Endothelial cell of umbilical vein (primary cell): ENCODE results near the gene MDN1. TPM values are rescaled to one million over a fixed set of nuclear protein-coding genes. Genes with fewer than 3 reads are reported as not detected.

Experiments used
- BruUV-seq: library from RNA; stranded (reverse); fragments of 400-500 nt; replicated peaks from 2 replicates; lab custom pipeline; 2021; lab: Mats Ljungman, UMichigan
- CTCF ChIA-PET: fragments of 300-600, 350-600 bp; sonication (Branson Sonifier 250); formaldehyde crosslinking; loops from one replicate; lab custom pipeline; 2021; ENCODE audit warnings: antibody characterized with exemption, inconsistent platforms; lab: Charles Lee
- POLR2A ChIA-PET: fragments of 300-600, 350-600 bp; sonication (Branson Sonifier 250); formaldehyde crosslinking; loops from one replicate; lab custom pipeline; 2021; ENCODE audit warnings: antibody characterized with exemption, inconsistent platforms; lab: Charles Lee
- DNase-seq: peaks from one replicate; pipeline ENCODE4 v3.0.0-alpha.2; 2011; ENCODE audit warnings: low read depth, low spot score
- FAIRE-seq: peaks from 2 replicates; lab custom pipeline; 2011; peaks lifted over from hg19 to GRCh38; lab: Jason Lieb, UNC
- H2AFZ ChIP-seq: 2 replicates; pipeline ENCODE4 v1.6.0; 2012; ENCODE audit warnings: low read depth, low read length, control low read depth, inconsistent platforms
- H3K27ac ChIP-seq: 2 replicates; pipeline ENCODE4 v1.5.1; 2011; ENCODE audit warnings: low read depth, mild to moderate bottlenecking, control low read depth, low read length, moderate library complexity; ENCODE audit not compliant: insufficient read depth
- H3K27me3 ChIP-seq, 2 experiments: 2 replicates each; pipeline versions ENCODE4 v1.6.0 to v1.6.1; 2011; ENCODE audit warnings: low read length in 2 of 2, mixed read lengths in 1 of 2; ENCODE audit not compliant: control insufficient read depth in 2 of 2, insufficient read depth in 2 of 2
- H3K36me3 ChIP-seq, 2 experiments: 2 replicates in 1 of 2; 3 replicates in 1 of 2; pipeline ENCODE4 v1.5.1; 2011; ENCODE audit warnings: low read length in 2 of 2, mild to moderate bottlenecking in 1 of 2, moderate library complexity in 1 of 2; ENCODE audit not compliant: control insufficient read depth in 2 of 2, insufficient read depth in 2 of 2; ENCODE audit errors: extremely low read depth in 1 of 2
- H3K4me1 ChIP-seq: 3 replicates; pipeline ENCODE4 v1.5.1; 2011; ENCODE audit warnings: mild to moderate bottlenecking, low read length; ENCODE audit not compliant: control insufficient read depth, insufficient read depth; ENCODE audit errors: extremely low read depth
- H3K4me2 ChIP-seq: 2 replicates; pipeline ENCODE4 v1.6.1; 2011; ENCODE audit warnings: low read length, control low read depth, mixed read lengths; ENCODE audit not compliant: insufficient read depth
- H3K4me3 ChIP-seq, 3 experiments: fragments of 200-600 bp in 1 of 3; sonication (generic), shearing (Covaris generic) in 1 of 3; replicated peaks in 1 of 3; 2 replicates each; pipeline ENCODE4 v1.5.1; 2011 to 2016; ENCODE audit warnings: control low read depth in 3 of 3, low read length in 3 of 3, mild to moderate bottlenecking in 2 of 3, inconsistent platforms in 1 of 3, low read depth in 1 of 3, moderate library complexity in 1 of 3; ENCODE audit not compliant: insufficient read depth in 1 of 3
- H3K79me2 ChIP-seq: 2 replicates; pipeline ENCODE4 v1.6.0; 2012; ENCODE audit warnings: low read length, inconsistent platforms; ENCODE audit not compliant: control insufficient read depth, insufficient read depth
- H3K9ac ChIP-seq: replicated peaks from 2 replicates; pipeline ENCODE3; 2011; ENCODE audit warnings: low read length, control low read depth; ENCODE audit not compliant: insufficient read depth; ENCODE audit errors: extremely low read depth
- H3K9me1 ChIP-seq: replicated peaks from 3 replicates; pipeline ENCODE4 v1.6.0; 2011; ENCODE audit warnings: mild to moderate bottlenecking, low read length; ENCODE audit not compliant: control insufficient read depth, insufficient read depth; ENCODE audit errors: extremely low read depth
- H3K9me3 ChIP-seq: replicated peaks from 2 replicates; pipeline ENCODE4 v1.5.1; 2012; ENCODE audit warnings: low read length, inconsistent platforms; ENCODE audit not compliant: control insufficient read depth, insufficient read depth
- H4K20me1 ChIP-seq: replicated peaks from 2 replicates; pipeline ENCODE3; 2011; ENCODE audit warnings: mild to moderate bottlenecking, low read length; ENCODE audit not compliant: control insufficient read depth, insufficient read depth; ENCODE audit errors: extremely low read depth
- EZH2 ChIP-seq: IDR thresholded peaks from 2 replicates; pipeline ENCODE4 v1.6.1; 2012; ENCODE audit warnings: borderline replicate concordance, low read depth, mild to moderate bottlenecking, moderate library complexity, low read length, inconsistent platforms; ENCODE audit not compliant: severe bottlenecking
- FOS ChIP-seq: IDR thresholded peaks from 2 replicates; pipeline ENCODE4 v1.6.1; 2011; ENCODE audit warnings: mild to moderate bottlenecking, low read length, moderate library complexity, borderline replicate concordance; ENCODE audit not compliant: insufficient read depth
- GATA2 ChIP-seq: IDR thresholded peaks from 2 replicates; pipeline ENCODE4 v1.7.0; 2011; ENCODE audit warnings: low read depth, mild to moderate bottlenecking, moderate library complexity, mixed read lengths, low read length; ENCODE audit not compliant: insufficient read length, insufficient read depth
- JUN ChIP-seq: IDR thresholded peaks from 2 replicates; pipeline ENCODE4 v1.6.1; 2011; ENCODE audit warnings: borderline replicate concordance, low read depth; ENCODE audit not compliant: insufficient read length, insufficient read depth
- MYC ChIP-seq: IDR thresholded peaks from one replicate; pipeline ENCODE4 v1.6.1; 2011; ENCODE audit warnings: mild to moderate bottlenecking, low read depth, low read length
- POLR2A ChIP-seq: IDR thresholded peaks from 2 replicates; pipeline ENCODE4 v1.6.1; 2012; ENCODE audit warnings: low read depth, mild to moderate bottlenecking, control low read depth, low read length
- POLR2AphosphoS5 ChIP-seq: IDR thresholded peaks from 2 replicates; pipeline ENCODE4 v1.6.1; 2012; ENCODE audit warnings: low read depth, mild to moderate bottlenecking, control low read depth, low read length, moderate library complexity; ENCODE audit not compliant: insufficient read depth
- dilution Hi-C: fragments of 300-500 bp; cut with MboI; formaldehyde crosslinking; loops from one replicate; pipeline ENCODE4 v1.15.0; 2019; ENCODE audit warnings: low sequenced_read_pairs; ENCODE audit not compliant: extremely low pct_ligation_motif_present
- intact Hi-C: fragments of 100-400 bp; cut with micrococcal nuclease; formaldehyde crosslinking; loops from one replicate; pipeline ENCODE4 v1.10.0; 2022
- polyA plus RNA-seq, 4 experiments: library from polyadenylated mRNA; depleted of rRNA in 3 of 4; stranded (reverse) in 3 of 4; unstranded in 1 of 4; fragments of >200 nt; gene quantifications; 2 replicates each; pipeline versions ENCODE4 v1.2.1 to v1.2.3, GENCODE V29; 2011 to 2012; ENCODE audit warnings: missing spikeins in 1 of 4
- total RNA-seq: library from RNA; stranded (reverse); gene quantifications from 2 replicates; pipeline ENCODE4 v1.2.3, GENCODE V29; 2021
- TF ChIP-seq, protein P1 (sequence below), 2 donors: IDR thresholded peaks; 1 replicate in 1 of 2; 2 replicates in 1 of 2; pipeline ENCODE4 v1.5.1; 2011; ENCODE audit warnings: low read length in 2 of 2, mild to moderate bottlenecking in 2 of 2, moderate library complexity in 2 of 2, control low read depth in 1 of 2, inconsistent platforms in 1 of 2, low read depth in 1 of 2; ENCODE audit not compliant: insufficient read depth in 1 of 2; ENCODE audit errors: extremely low read depth in 1 of 2
- TF ChIP-seq, protein P2 (sequence below): IDR thresholded peaks from 2 replicates; pipeline ENCODE4 v1.6.1; 2011; ENCODE audit not compliant: insufficient read depth, insufficient read length

The MDN1 gene
- total and polyA plus RNA-seq, 2 donors (not counting 3 experiments of a cell fraction or from before 2014, with no cell fraction given), result 9.2 to 39.6 TPM

DNA sequence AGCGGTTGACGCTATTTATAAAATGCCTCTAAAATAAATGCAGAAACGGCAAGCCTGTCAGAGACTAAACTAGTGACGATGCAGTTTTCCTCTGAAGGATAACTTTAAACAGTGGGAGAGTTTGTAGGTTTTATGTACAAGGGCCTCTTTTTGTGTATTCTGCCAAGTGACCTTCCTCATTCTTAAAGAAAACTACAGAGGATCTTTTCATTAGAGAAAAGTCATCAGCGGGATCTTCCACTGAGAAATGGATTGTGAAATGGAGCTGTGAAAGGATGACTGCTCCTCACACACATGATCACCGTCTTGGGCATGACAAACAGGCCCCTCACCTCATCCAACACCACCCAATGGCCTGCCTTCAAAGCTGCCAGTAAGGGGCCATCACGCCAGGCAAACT lies 92.1 kb downstream of the MDN1 start:
- H3K4me1 ChIP-seq, result no peaks in the 10 kb centered on the region
- H3K4me2 ChIP-seq, result no peak overlapping the region
- intact Hi-C loops (no loop called here), dilution Hi-C loops (no loop called here)
- TF ChIP-seq POLR2AphosphoS5 (no peak), FOS (no peak), MYC (no peak), POLR2A (no peak), EZH2 (no peak), JUN (no peak), GATA2 (no peak)
- TF ChIP-seq, protein P1, sequence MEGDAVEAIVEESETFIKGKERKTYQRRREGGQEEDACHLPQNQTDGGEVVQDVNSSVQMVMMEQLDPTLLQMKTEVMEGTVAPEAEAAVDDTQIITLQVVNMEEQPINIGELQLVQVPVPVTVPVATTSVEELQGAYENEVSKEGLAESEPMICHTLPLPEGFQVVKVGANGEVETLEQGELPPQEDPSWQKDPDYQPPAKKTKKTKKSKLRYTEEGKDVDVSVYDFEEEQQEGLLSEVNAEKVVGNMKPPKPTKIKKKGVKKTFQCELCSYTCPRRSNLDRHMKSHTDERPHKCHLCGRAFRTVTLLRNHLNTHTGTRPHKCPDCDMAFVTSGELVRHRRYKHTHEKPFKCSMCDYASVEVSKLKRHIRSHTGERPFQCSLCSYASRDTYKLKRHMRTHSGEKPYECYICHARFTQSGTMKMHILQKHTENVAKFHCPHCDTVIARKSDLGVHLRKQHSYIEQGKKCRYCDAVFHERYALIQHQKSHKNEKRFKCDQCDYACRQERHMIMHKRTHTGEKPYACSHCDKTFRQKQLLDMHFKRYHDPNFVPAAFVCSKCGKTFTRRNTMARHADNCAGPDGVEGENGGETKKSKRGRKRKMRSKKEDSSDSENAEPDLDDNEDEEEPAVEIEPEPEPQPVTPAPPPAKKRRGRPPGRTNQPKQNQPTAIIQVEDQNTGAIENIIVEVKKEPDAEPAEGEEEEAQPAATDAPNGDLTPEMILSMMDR (IDR thresholded peaks at IDR 0.05; ENCODE audit: extremely low read depth in 1 of 2, insufficient read depth in 1 of 2, low read depth in 1 of 2, low read length in 2 of 2), result no peak
- TF ChIP-seq, protein P2, sequence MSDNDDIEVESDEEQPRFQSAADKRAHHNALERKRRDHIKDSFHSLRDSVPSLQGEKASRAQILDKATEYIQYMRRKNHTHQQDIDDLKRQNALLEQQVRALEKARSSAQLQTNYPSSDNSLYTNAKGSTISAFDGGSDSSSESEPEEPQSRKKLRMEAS, result no peak
- H3K9ac ChIP-seq, result no peak overlapping the region
- ChIA-PET CTCF (no interaction called here), POLR2A (no interaction called here)
- peaks cover 11 to 13% of the 10 kb centered on the region in 2 experiments for H3K36me3 ChIP-seq
- no peaks in the 10 kb centered on the region for H3K79me2 ChIP-seq
- DNase-seq, result no peak
- no peak overlapping the region for H2AFZ ChIP-seq
- H3K27me3 ChIP-seq, result no peaks in the 10 kb centered on the region
- H3K4me3 ChIP-seq, result no peak overlapping the region
- no peaks in the 10 kb centered on the region for H3K9me3 ChIP-seq
- no peaks in the 10 kb centered on the region for H3K9me1 ChIP-seq
- H3K27ac ChIP-seq, result no peak overlapping the region
- H4K20me1 ChIP-seq, result no peaks in the 10 kb centered on the region
- no peak for FAIRE-seq
- BruUV-seq, result no TSS peak
